Measurements from ENCODE around the gene AURKA.

AURKA gene

GRCh38 chr20:56433221-56433879, 41.3 kb upstream of the AURKA start:
- no peak for TF ChIP-seq CTCF (IDR thresholded peaks at IDR 0.05; ENCODE audit: low read depth, low read length, missing control alignments)
- H3K4me3 ChIP-seq (ENCODE audit: low read depth, low read length), result no peak overlapping the region
- in situ Hi-C loops (cut with HindIII; ENCODE audit: low sequenced_read_pairs), result no loop called here
- no peak for DNase-seq (ENCODE audit: low read depth)

- DNase-seq (ENCODE audit: low read depth), result no peak
- no peak overlapping the region for H3K4me3 ChIP-seq (ENCODE audit: low read depth, low read length)
- in situ Hi-C loops (cut with HindIII; ENCODE audit: low sequenced_read_pairs), result no loop called here
- no peak for TF ChIP-seq CTCF (IDR thresholded peaks at IDR 0.05; ENCODE audit: low read depth, low read length, missing control alignments)
Measured at GRCh38 chr20:56431471-56431870, 39.5 kb upstream of the AURKA start.

GRCh38 chr20:56430957-56431356, 38.9 kb upstream of the AURKA start:
- in situ Hi-C loops (cut with HindIII; ENCODE audit: low sequenced_read_pairs), result no loop called here
- H3K4me3 ChIP-seq (ENCODE audit: low read depth, low read length), result no peak overlapping the region
- TF ChIP-seq CTCF (IDR thresholded peaks at IDR 0.05; ENCODE audit: low read depth, low read length, missing control alignments), result no peak
- no peak for DNase-seq (ENCODE audit: low read depth)

GRCh38 chr20:56430461-56430860, 38.4 kb upstream of the AURKA start:
- no peak overlapping the region for H3K4me3 ChIP-seq (ENCODE audit: low read depth, low read length)
- in situ Hi-C loops (cut with HindIII; ENCODE audit: low sequenced_read_pairs), result no loop called here

GRCh38 chr20:56429941-56430340, 37.9 kb upstream of the AURKA start:
- no peak overlapping the region for H3K4me3 ChIP-seq (ENCODE audit: low read depth, low read length)
- in situ Hi-C loops (cut with HindIII; ENCODE audit: low sequenced_read_pairs), result no loop called here
- no peak for DNase-seq (ENCODE audit: low read depth)
- TF ChIP-seq CTCF (IDR thresholded peaks at IDR 0.05; ENCODE audit: low read depth, low read length, missing control alignments), result no peak

More at GRCh38 chr20:56430461-56430860, 38.4 kb upstream of the AURKA start:
- no peak for TF ChIP-seq CTCF (IDR thresholded peaks at IDR 0.05; ENCODE audit: low read depth, low read length, missing control alignments)
- DNase-seq (ENCODE audit: low read depth), result no peak

- no peak for DNase-seq (ENCODE audit: low read depth)
- in situ Hi-C loops (cut with HindIII; ENCODE audit: low sequenced_read_pairs), result no loop called here
- no peak overlapping the region for H3K4me3 ChIP-seq (ENCODE audit: low read depth, low read length)
- TF ChIP-seq CTCF (IDR thresholded peaks at IDR 0.05; ENCODE audit: low read depth, low read length, missing control alignments), result no peak
Measured at GRCh38 chr20:56429502-56429901, 37.5 kb upstream of the AURKA start.

Measured in astrocyte of the cerebellum (primary cell).